ENCODE measurements around the gene BRME1.
"Not testable (repeated sequence)": the region's sequence is repeated elsewhere in the genome, so short reads cannot be mapped to it uniquely, and the experiment has no call there.

Gene BRME1

GRCh38 chr19:13864667-13865570 is 41.0 kb downstream of the BRME1 start:
- DNase-seq: no peak

- no peak for DNase-seq
These were observed 41.8 kb downstream of the BRME1 start for GRCh38 chr19:13864046-13864666.

- peak; percentile 88 for DNase-seq
These were observed 44.0 kb downstream of the BRME1 start for GRCh38 chr19:13861714-13862531.

GRCh38 chr19:13861392-13861713 is 44.6 kb downstream of the BRME1 start:
- no peak for DNase-seq

GRCh38 chr19:13860679-13861391 is 45.1 kb downstream of the BRME1 start:
- no peak for DNase-seq

GRCh38 chr19:13859361-13859880 is 46.5 kb downstream of the BRME1 start:
- DNase-seq: no peak

GRCh38 chr19:13856497-13856896 is 49.4 kb downstream of the BRME1 start:
- no peak for DNase-seq

- not testable (repeated sequence) for DNase-seq
These were observed 53.7 kb downstream of the BRME1 start for GRCh38 chr19:13852171-13852707.

GRCh38 chr19:13851734-13852114 is 54.2 kb downstream of the BRME1 start:
- not testable (repeated sequence) for DNase-seq

- DNase-seq: no peak
These were observed 54.8 kb downstream of the BRME1 start for GRCh38 chr19:13850910-13851733.

- DNase-seq: peak; percentile 43
These were observed 55.7 kb downstream of the BRME1 start for GRCh38 chr19:13849991-13850909.

GRCh38 chr19:13848798-13849676 is 56.9 kb downstream of the BRME1 start:
- DNase-seq: no peak

- DNase-seq: no peak
These were observed 57.6 kb downstream of the BRME1 start for GRCh38 chr19:13848340-13848677.

GRCh38 chr19:13847407-13848339 is 58.2 kb downstream of the BRME1 start:
- peak; percentile 64 for DNase-seq

GRCh38 chr19:13846557-13847406 is 59.1 kb downstream of the BRME1 start:
- DNase-seq: peak; percentile 94

GRCh38 chr19:13844130-13844631 is 61.7 kb downstream of the BRME1 start:
- no peak for DNase-seq

Data from NCI-H510A treated with DMSO at 0.1 percent for 48 hours (cell line).